Right lobe of liver (tissue), 4 donors: ENCODE measurements around the gene ELMO1.

Experiments
- CTCF ChIP-seq, 4 donors: fragments of 200-600 bp in 3 of 4; fragments of 450-650 bp in 1 of 4; IDR thresholded peaks; one replicate each; pipeline versions ENCODE4 v1.5.1 to v1.8.0; 2016 to 2022; ENCODE audit warnings: antibody characterized with exemption in 4 of 4, mild to moderate bottlenecking in 2 of 4
- POLR2A ChIP-seq: fragments of 450-650 bp; IDR thresholded peaks from one replicate; pipeline ENCODE4 v1.6.1; 2017; ENCODE audit warnings: antibody characterized with exemption, mild to moderate bottlenecking
- donor health status: DM: no; HTN: no; CAD: no.
- donor health status: DM: no; HTN: no; CAD: no.
- donor health status: DM: no; HTN: yes; CAD: no.

GRCh38 chr7:37273891-37274290, 174.8 kb downstream of the ELMO1 start:
- TF ChIP-seq CTCF (IDR thresholded peaks at IDR 0.05), result no peak
- TF ChIP-seq POLR2A, result no peak
